K562 (cell line): ENCODE results near the gene CACNA1C. TPM values are rescaled to one million over a fixed set of nuclear protein-coding genes. Genes with fewer than 3 reads are reported as not detected.

Experiments
- ATAC-seq: fragments of 200-7000 bp; cut with Tn5 transposase; 3 replicates; pipeline ENCODE4 v1.9.1; 2020; ENCODE audit warnings: moderate library complexity
- BruUV-seq: library from RNA; stranded (reverse); fragments of 400-500 nt; replicated peaks from 2 replicates; lab custom pipeline; 2021; lab: Mats Ljungman, UMichigan
- CTCF ChIA-PET: fragments of 300-600 bp; formaldehyde crosslinking; extraction: SDS; loops from one replicate; lab custom pipeline; 2021; ENCODE audit warnings: low intra/inter-chr PET ratio; lab: Yijun Ruan, JAX
- POLR2A ChIA-PET: fragments of 300-600, 350-650 bp; sonication (Branson Sonifier 250); formaldehyde crosslinking; extraction: SDS; loops from one replicate; lab custom pipeline; 2021; ENCODE audit warnings: antibody characterized with exemption, inconsistent platforms; lab: Yijun Ruan, JAX
- DNase-seq, 4 experiments: peaks; one replicate each; pipeline versions ENCODE4 v3.0.0 to v3.0.0-alpha.2; 2011 to 2018; ENCODE audit warnings: low spot score in 3 of 4, mixed read lengths in 3 of 4; ENCODE audit errors: extremely low read depth in 1 of 4
- FAIRE-seq: peaks from 2 replicates; lab custom pipeline; 2011; peaks lifted over from hg19 to GRCh38; lab: Jason Lieb, UNC
- H2AFZ ChIP-seq: 2 replicates; pipeline ENCODE4 v1.6.0; 2011; ENCODE audit warnings: low read depth, low read length, control low read depth, inconsistent platforms
- H3K27ac ChIP-seq: fragments of 200-600 bp; 3 replicates; pipeline ENCODE4 v1.8.0; 2011; ENCODE audit warnings: low read depth, mild to moderate bottlenecking, control low read depth, inconsistent platforms, low read length, moderate library complexity, mixed read lengths; ENCODE audit errors: extremely low read depth
- H3K27me3 ChIP-seq, 2 experiments: fragments of 300-600 bp in 1 of 2; 2 replicates in 1 of 2; 3 replicates in 1 of 2; pipeline versions ENCODE4 v1.6.0 to v1.8.0; 2011; ENCODE audit warnings: inconsistent platforms in 2 of 2, low read length in 2 of 2, mild to moderate bottlenecking in 1 of 2, mixed read lengths in 1 of 2, moderate library complexity in 1 of 2; ENCODE audit not compliant: control insufficient read depth in 2 of 2, insufficient read depth in 2 of 2
- H3K36me3 ChIP-seq: fragments of 300-600 bp; 3 replicates; pipeline ENCODE4 v1.8.0; 2011; ENCODE audit warnings: mild to moderate bottlenecking, low read length, inconsistent platforms; ENCODE audit not compliant: control insufficient read depth, insufficient read depth
- H3K4me1 ChIP-seq, 2 experiments: fragments of 200-600 bp in 1 of 2; replicated peaks in 1 of 2; 2 replicates in 1 of 2; 3 replicates in 1 of 2; pipeline versions ENCODE4 v1.5.1 to v1.8.0; 2011; ENCODE audit warnings: inconsistent platforms in 2 of 2, low read length in 2 of 2, mild to moderate bottlenecking in 1 of 2, mixed read lengths in 1 of 2, moderate library complexity in 1 of 2; ENCODE audit not compliant: control insufficient read depth in 2 of 2, insufficient read depth in 2 of 2
- H3K4me2 ChIP-seq: 2 replicates; pipeline ENCODE4 v1.6.1; 2011; ENCODE audit warnings: low read length, control low read depth, inconsistent platforms, mixed read lengths; ENCODE audit not compliant: insufficient read depth
- H3K4me3 ChIP-seq: fragments of 200-600 bp; sonication (generic), shearing (Covaris generic); 2 replicates; pipeline ENCODE4 v1.5.1; 2016; ENCODE audit warnings: control low read depth, inconsistent platforms
- H3K79me2 ChIP-seq: fragments of 200-600 bp; 3 replicates; pipeline ENCODE4 v1.8.0; 2011; ENCODE audit warnings: low read length, inconsistent platforms; ENCODE audit not compliant: control insufficient read depth, insufficient read depth
- H3K9ac ChIP-seq, 2 experiments: 2 replicates each; pipeline versions ENCODE4 v1.6.0 to v1.6.1; 2011; ENCODE audit warnings: low read depth in 2 of 2, low read length in 2 of 2, control low read depth in 1 of 2, inconsistent platforms in 1 of 2, mild to moderate bottlenecking in 1 of 2, mixed read lengths in 1 of 2; ENCODE audit not compliant: insufficient read depth in 1 of 2
- H3K9me1 ChIP-seq: one replicate; pipeline ENCODE4 v1.6.0; 2011; ENCODE audit warnings: inconsistent platforms, mild to moderate bottlenecking, low read length, moderate library complexity; ENCODE audit not compliant: control insufficient read depth, insufficient read depth
- H3K9me3 ChIP-seq: replicated peaks from 2 replicates; pipeline ENCODE4 v1.5.1; 2011; ENCODE audit warnings: low read depth, low read length, inconsistent platforms; ENCODE audit not compliant: control insufficient read depth, insufficient read depth
- H4K20me1 ChIP-seq: replicated peaks from 2 replicates; pipeline ENCODE4 v1.6.1; 2011; ENCODE audit warnings: low read length, inconsistent platforms, mixed read lengths; ENCODE audit not compliant: control insufficient read depth, insufficient read depth
- C11orf30 ChIP-seq: fragments of 450-650 bp; IDR thresholded peaks from 2 replicates; pipeline ENCODE4 v1.6.1; 2016; ENCODE audit warnings: low read depth, mild to moderate bottlenecking
- KLF10 ChIP-seq: fragments of 250-450 bp; sonication (Bioruptor Pico); IDR thresholded peaks from 2 replicates; pipeline ENCODE4 v1.6.1; 2021; ENCODE audit warnings: matching md5 sums
- KLF16 ChIP-seq: IDR thresholded peaks from 2 replicates; pipeline ENCODE4 v1.6.1; 2016; ENCODE audit warnings: antibody characterized with exemption
- NELFE ChIP-seq: IDR thresholded peaks from 2 replicates; pipeline ENCODE4 v1.6.1; 2011; ENCODE audit warnings: mild to moderate bottlenecking; ENCODE audit not compliant: insufficient read depth, insufficient read length
- NR2C2 ChIP-seq, 2 experiments: fragments of 200-800 bp in 1 of 2; sonication (Bioruptor generic) in 1 of 2; sonication (generic) in 1 of 2; formaldehyde crosslinking in 1 of 2; IDR thresholded peaks; 2 replicates each; pipeline versions ENCODE4 v1.6.1 to v1.8.0; 2016 to 2022; ENCODE audit warnings: mild to moderate bottlenecking in 1 of 2, missing compliant biosample characterization in 1 of 2, missing genetic modification characterization in 1 of 2, missing genetic modification reagents in 1 of 2
- OTX1 ChIP-seq: fragments of 450-650 bp; formaldehyde crosslinking; IDR thresholded peaks from 2 replicates; pipeline ENCODE4 v1.4.0; 2022; ENCODE audit warnings: mild to moderate bottlenecking
- PHF20 ChIP-seq: fragments of 450-650 bp; IDR thresholded peaks from 2 replicates; pipeline ENCODE4 v1.6.1; 2018; ENCODE audit not compliant: partially characterized antibody
- SMARCE1 ChIP-seq: fragments of 450-650 bp; IDR thresholded peaks from 2 replicates; pipeline ENCODE4 v1.7.1; 2016; ENCODE audit warnings: mild to moderate bottlenecking
- SNRNP70 ChIP-seq: fragments of 200-400 bp; formaldehyde crosslinking; optimal IDR thresholded peaks from 2 replicates; pipeline ENCODE3; 2017; ENCODE audit warnings: low read depth, low read length
- TEAD1 ChIP-seq, 2 experiments: fragments of 450-650 bp in 1 of 2; sonication (generic) in 1 of 2; formaldehyde crosslinking; IDR thresholded peaks; 2 replicates each; pipeline versions ENCODE4 v1.4.0 to v1.8.0; 2020 to 2022; ENCODE audit warnings: mild to moderate bottlenecking in 2 of 2, missing genetic modification reagents in 1 of 2
- TEAD4 ChIP-seq, 2 experiments: sonication (generic) in 1 of 2; formaldehyde crosslinking in 1 of 2; IDR thresholded peaks; 2 replicates each; pipeline versions ENCODE4 v1.6.1 to v1.8.0; 2012 to 2022; ENCODE audit warnings: borderline replicate concordance in 1 of 2, inconsistent platforms in 1 of 2, low read length in 1 of 2, mild to moderate bottlenecking in 1 of 2, missing genetic modification reagents in 1 of 2
- TRIM25 ChIP-seq: fragments of 450-650 bp; IDR thresholded peaks from 2 replicates; pipeline ENCODE4 v1.7.0; 2016; ENCODE audit warnings: borderline replicate concordance
- ZNF12 ChIP-seq: sonication (generic); formaldehyde crosslinking; IDR thresholded peaks from 2 replicates; pipeline ENCODE4 v1.4.0; 2020; ENCODE audit warnings: mild to moderate bottlenecking, missing genetic modification reagents
- ZNF143 ChIP-seq: sonication (generic); formaldehyde crosslinking; IDR thresholded peaks from 2 replicates; pipeline ENCODE4 v1.9.0; 2022; ENCODE audit warnings: mild to moderate bottlenecking, missing genetic modification reagents
- ZNF3 ChIP-seq: fragments of 250-450 bp; sonication (Bioruptor Pico); IDR thresholded peaks from 2 replicates; pipeline ENCODE4 v1.5.0; 2021; ENCODE audit warnings: mild to moderate bottlenecking, moderate library complexity
- ZNF398 ChIP-seq: fragments of 250-450 bp; sonication (Bioruptor Pico); IDR thresholded peaks from 2 replicates; pipeline ENCODE4 v1.8.0; 2021; ENCODE audit warnings: moderate library complexity, mild to moderate bottlenecking, inconsistent platforms
- ZNF639 ChIP-seq, 2 experiments: fragments of 200-800 bp in 1 of 2; sonication (Bioruptor generic) in 1 of 2; sonication (generic) in 1 of 2; formaldehyde crosslinking in 1 of 2; IDR thresholded peaks in 1 of 2; conservative IDR thresholded peaks in 1 of 2; 2 replicates each; pipeline versions ENCODE4 v1.5.0 to v1.6.1; 2016 to 2020; ENCODE audit warnings: missing compliant biosample characterization in 1 of 2, missing genetic modification characterization in 1 of 2, missing genetic modification reagents in 1 of 2
- ZNF644 ChIP-seq: fragments of 200-800 bp; sonication (Bioruptor generic); IDR thresholded peaks from 2 replicates; pipeline ENCODE4 v1.6.1; 2016; ENCODE audit warnings: low read depth, missing genetic modification characterization, missing compliant biosample characterization
- ZNF707 ChIP-seq: fragments of 250-450 bp; sonication (Bioruptor Pico); conservative IDR thresholded peaks from 2 replicates; pipeline ENCODE4 v1.8.0; 2022; ENCODE audit warnings: inconsistent platforms, mild to moderate bottlenecking, moderate library complexity
- WGBS: fragments of 100-300 bp; shearing (Covaris generic); methylation state at CpG from one replicate; pipeline ENCODE4 v1.1.6; 2016; ENCODE audit warnings: low coverage, mixed read lengths; ENCODE audit not compliant: insufficient coverage; ENCODE audit errors: missing lambda C conversion rate; 5-methylcytosine and 5-hydroxymethylcytosine counted together
- in situ Hi-C: fragments of 300-500 bp; cut with MboI; formaldehyde crosslinking; loops from 4 replicates; pipeline ENCODE4 v1.15.0; 2018; ENCODE audit warnings: inconsistent platforms, mixed read lengths
- intact Hi-C: fragments of 100-400 bp; cut with micrococcal nuclease; formaldehyde crosslinking; loops from 2 replicates; pipeline ENCODE4 v1.14.2; 2022
- polyA plus RNA-seq, 8 experiments: library from polyadenylated mRNA; depleted of rRNA in 4 of 8; stranded (reverse) in 5 of 8; unstranded in 3 of 8; fragments of >200 nt; fragmentation: Nextera tagmentation in 2 of 8; fragmentation: Illumina TruSeq in 1 of 8; extraction: Ambion mirVana in 2 of 8; extraction: Trizol in 1 of 8; gene quantifications; 2 replicates each; pipeline versions ENCODE4 v1.2.1 to v1.2.3, GENCODE V29; 2011 to 2014; ENCODE audit warnings: inconsistent platforms in 1 of 8, missing spikeins in 1 of 8
- total RNA-seq, 7 experiments: library from RNA; depleted of rRNA in 6 of 7; stranded (reverse); fragments of >200 nt in 6 of 7; fragmentation: Illumina TruSeq in 2 of 7; extraction: Trizol in 2 of 7; gene quantifications; 2 replicates each; pipeline versions ENCODE4 v1.2.1 to v1.2.3, GENCODE V29; 2011 to 2021; ENCODE audit warnings: low replicate concordance in 1 of 7

Gene CACNA1C
- total and polyA plus RNA-seq, 9 of the 15 experiments (the other 6 are each of a cell fraction or from before 2014, with no cell fraction given): not detected

- no peaks in the 10 kb centered on the region for H3K79me2 ChIP-seq
- H3K9me3 ChIP-seq: no peaks in the 10 kb centered on the region
- no peak for FAIRE-seq
- no peaks in the 10 kb centered on the region for H3K36me3 ChIP-seq
- H4K20me1 ChIP-seq: no peaks in the 10 kb centered on the region
- no peaks in the 10 kb centered on the region for H3K9me1 ChIP-seq
- no peak for ATAC-seq
- no peak overlapping the region for H3K27ac ChIP-seq
- in situ Hi-C loops: no loop called here
- H3K4me1 ChIP-seq: no peaks in the 10 kb centered on the region
- no TSS peak for BruUV-seq
- H3K27me3 ChIP-seq: peaks cover 0 to 25% of the 10 kb centered on the region in 2 experiments; a peak in 3 of 5 replicates
- no peak overlapping the region for H2AFZ ChIP-seq
- H3K9ac ChIP-seq: no peak overlapping the region
- H3K4me2 ChIP-seq: no peak overlapping the region
- intact Hi-C loops: no loop called here
- WGBS: 0% methylated on average over 4 of the region's 4 CpGs
- DNase-seq: no peak
- no peak overlapping the region for H3K4me3 ChIP-seq
- POLR2A ChIA-PET: no interaction called here
- CTCF ChIA-PET: no interaction called here
- TF ChIP-seq KLF10 (CRISPR knock-in tag) (no peak), SMARCE1 (no peak), TEAD4 (IDR thresholded peaks at IDR 0.05; ENCODE audit: low read length) (no peak), TEAD4 (CRISPR knock-in tag; IDR thresholded peaks at IDR 0.05; ENCODE audit: borderline replicate concordance) (no peak), ZNF12 (CRISPR knock-in tag) (no peak), ZNF398 (no peak), SNRNP70 (no peak), C11orf30 (no peak), KLF16 (no peak), ZNF3 (CRISPR knock-in tag) (no peak), NR2C2 (CRISPR knock-in tag; IDR thresholded peaks at IDR 0.05) (no peak), NR2C2 (tag; IDR thresholded peaks at IDR 0.05) (no peak), PHF20 (no peak), ZNF644 (no peak), OTX1 (CRISPR knock-in tag) (no peak), ZNF639 (CRISPR knock-in tag; conservative IDR thresholded peaks at IDR 0.05 in 1 of 2, IDR thresholded peaks at IDR 0.05 in 1 of 2) (no peak), TEAD1 (CRISPR knock-in tag; IDR thresholded peaks at IDR 0.05) (no peak), TRIM25 (no peak), ZNF707 (no peak), ZNF143 (CRISPR knock-in tag) (no peak), NELFE (no peak)
These were observed 292.1 kb downstream of the CACNA1C start for GRCh38 chr12:2344885-2345284.
